A673 (cell line): ENCODE data around the gene SKAP1.

ENCODE experiments used
- CTCF ChIP-seq: fragments of 300-800, 200-600 bp; sonication (generic); conservative IDR thresholded peaks from 2 replicates; pipeline ENCODE4 v1.5.1; 2017; ENCODE audit warnings: low read depth, mild to moderate bottlenecking, antibody characterized with exemption, low read length, moderate library complexity, mixed read lengths
- EZH2 ChIP-seq: fragments of 200-600 bp; sonication (generic); IDR thresholded peaks from 2 replicates; pipeline ENCODE4 v1.6.1; 2017; ENCODE audit warnings: borderline replicate concordance, low read depth, mild to moderate bottlenecking, mixed read lengths, antibody characterized with exemption, low read length; ENCODE audit not compliant: poor library complexity, severe bottlenecking

GRCh38 chr17:48250949-48251348 lies 179.1 kb downstream of the SKAP1 start:
- TF ChIP-seq CTCF (no peak), EZH2 (no peak)
